ENCODE results near the gene SARDH. TPM values are rescaled to one million over a fixed set of nuclear protein-coding genes. Genes with fewer than 3 reads are reported as not detected.

SARDH gene
- total and polyA plus RNA-seq, 2 of the 13 experiments (the other 11 are each of a cell fraction or from before 2014, with no cell fraction given), result 11.6 to 34.9 TPM

- TF ChIP-seq ZNF740 (CRISPR knock-in tag; IDR thresholded peaks at IDR 0.05) (no peak), ZNF235 (CRISPR knock-in tag; IDR thresholded peaks at IDR 0.05; ENCODE audit: borderline replicate concordance) (no peak), ZEB1 (IDR thresholded peaks at IDR 0.05; ENCODE audit: insufficient replicate concordance, low read depth) (no peak)
These were observed 57.7 kb downstream of the SARDH start (continued) for GRCh38 chr9:133680250-133680975.

- no TSS peak for BruUV-seq (replicated peaks)
- Histone ChIP-seq H3K79me2 (ENCODE audit: insufficient read depth, low read length) (no peaks in the 10 kb centered on the region), H4K20me1 (ENCODE audit: insufficient read depth, low read length) (0 out of 2 replicates have a peak, but pooled peaks cover 2% of the 10 kb centered on the region), H3K27ac (ENCODE audit: extremely low read length, insufficient read depth, low read length) (no peak overlapping the region), H3K4me3 (replicated peaks in 1 of 3; ENCODE audit: insufficient read depth in 1 of 3, low read depth in 2 of 3, low read length in 3 of 3) (no peak overlapping the region), H3K9ac (ENCODE audit: insufficient read depth, low read depth, low read length) (no peak overlapping the region), H3K36me3 (replicated peaks in 1 of 2; ENCODE audit: control insufficient read depth in 1 of 2, insufficient read depth in 2 of 2, low read length in 2 of 2) (peaks cover 0 to 9% of the 10 kb centered on the region in 2 experiments; a peak in 4 of 5 replicates), H3K4me2 (ENCODE audit: low read depth, low read length) (no peak overlapping the region), H3K9me3 (ENCODE audit: low read length) (no peaks in the 10 kb centered on the region), H2AFZ (ENCODE audit: low read length) (no peak overlapping the region), H3K27me3 (ENCODE audit: control insufficient read depth in 1 of 2, insufficient read depth in 2 of 2, low read length in 2 of 2) (no peaks in the 10 kb centered on the region), H3K4me1 (ENCODE audit: insufficient read depth, low read length) (no peaks in the 10 kb centered on the region)
- FAIRE-seq (no peak), DNase-seq (ENCODE audit: low spot score) (no peak), ATAC-seq (no peak)
- CTCF ChIA-PET (ENCODE audit: low intra/inter-chr PET ratio, low total read pairs), result no interaction called here
- 97% methylated on average over 20 of the region's 35 CpGs for WGBS (ENCODE audit: low lambda C conversion rate)
- in situ Hi-C loops (cut with HindIII; ENCODE audit: extremely low pct_ligation_motif_present, low pct_unique_long_range_greater_than_20kb), result no loop called here
- intact Hi-C loops (cut with micrococcal nuclease; ENCODE audit: unreplicated experiment), result no loop called here
- POLR2A ChIA-PET, result no interaction called here
- TF ChIP-seq SRSF9 (IDR thresholded peaks at IDR 0.05; ENCODE audit: borderline replicate concordance, insufficient read depth, low read depth, low read length, poor library complexity, severe bottlenecking) (no peak), ZNF138 (CRISPR knock-in tag; IDR thresholded peaks at IDR 0.05; ENCODE audit: low read depth) (no peak), ZNF629 (CRISPR knock-in tag; conservative IDR thresholded peaks at IDR 0.05) (no peak), SRSF4 (IDR thresholded peaks at IDR 0.05; ENCODE audit: low read depth, low read length, poor library complexity, severe bottlenecking) (no peak), PRDM4 (CRISPR knock-in tag; IDR thresholded peaks at IDR 0.05; ENCODE audit: borderline replicate concordance) (no peak)
- TF ChIP-seq, protein P1, sequence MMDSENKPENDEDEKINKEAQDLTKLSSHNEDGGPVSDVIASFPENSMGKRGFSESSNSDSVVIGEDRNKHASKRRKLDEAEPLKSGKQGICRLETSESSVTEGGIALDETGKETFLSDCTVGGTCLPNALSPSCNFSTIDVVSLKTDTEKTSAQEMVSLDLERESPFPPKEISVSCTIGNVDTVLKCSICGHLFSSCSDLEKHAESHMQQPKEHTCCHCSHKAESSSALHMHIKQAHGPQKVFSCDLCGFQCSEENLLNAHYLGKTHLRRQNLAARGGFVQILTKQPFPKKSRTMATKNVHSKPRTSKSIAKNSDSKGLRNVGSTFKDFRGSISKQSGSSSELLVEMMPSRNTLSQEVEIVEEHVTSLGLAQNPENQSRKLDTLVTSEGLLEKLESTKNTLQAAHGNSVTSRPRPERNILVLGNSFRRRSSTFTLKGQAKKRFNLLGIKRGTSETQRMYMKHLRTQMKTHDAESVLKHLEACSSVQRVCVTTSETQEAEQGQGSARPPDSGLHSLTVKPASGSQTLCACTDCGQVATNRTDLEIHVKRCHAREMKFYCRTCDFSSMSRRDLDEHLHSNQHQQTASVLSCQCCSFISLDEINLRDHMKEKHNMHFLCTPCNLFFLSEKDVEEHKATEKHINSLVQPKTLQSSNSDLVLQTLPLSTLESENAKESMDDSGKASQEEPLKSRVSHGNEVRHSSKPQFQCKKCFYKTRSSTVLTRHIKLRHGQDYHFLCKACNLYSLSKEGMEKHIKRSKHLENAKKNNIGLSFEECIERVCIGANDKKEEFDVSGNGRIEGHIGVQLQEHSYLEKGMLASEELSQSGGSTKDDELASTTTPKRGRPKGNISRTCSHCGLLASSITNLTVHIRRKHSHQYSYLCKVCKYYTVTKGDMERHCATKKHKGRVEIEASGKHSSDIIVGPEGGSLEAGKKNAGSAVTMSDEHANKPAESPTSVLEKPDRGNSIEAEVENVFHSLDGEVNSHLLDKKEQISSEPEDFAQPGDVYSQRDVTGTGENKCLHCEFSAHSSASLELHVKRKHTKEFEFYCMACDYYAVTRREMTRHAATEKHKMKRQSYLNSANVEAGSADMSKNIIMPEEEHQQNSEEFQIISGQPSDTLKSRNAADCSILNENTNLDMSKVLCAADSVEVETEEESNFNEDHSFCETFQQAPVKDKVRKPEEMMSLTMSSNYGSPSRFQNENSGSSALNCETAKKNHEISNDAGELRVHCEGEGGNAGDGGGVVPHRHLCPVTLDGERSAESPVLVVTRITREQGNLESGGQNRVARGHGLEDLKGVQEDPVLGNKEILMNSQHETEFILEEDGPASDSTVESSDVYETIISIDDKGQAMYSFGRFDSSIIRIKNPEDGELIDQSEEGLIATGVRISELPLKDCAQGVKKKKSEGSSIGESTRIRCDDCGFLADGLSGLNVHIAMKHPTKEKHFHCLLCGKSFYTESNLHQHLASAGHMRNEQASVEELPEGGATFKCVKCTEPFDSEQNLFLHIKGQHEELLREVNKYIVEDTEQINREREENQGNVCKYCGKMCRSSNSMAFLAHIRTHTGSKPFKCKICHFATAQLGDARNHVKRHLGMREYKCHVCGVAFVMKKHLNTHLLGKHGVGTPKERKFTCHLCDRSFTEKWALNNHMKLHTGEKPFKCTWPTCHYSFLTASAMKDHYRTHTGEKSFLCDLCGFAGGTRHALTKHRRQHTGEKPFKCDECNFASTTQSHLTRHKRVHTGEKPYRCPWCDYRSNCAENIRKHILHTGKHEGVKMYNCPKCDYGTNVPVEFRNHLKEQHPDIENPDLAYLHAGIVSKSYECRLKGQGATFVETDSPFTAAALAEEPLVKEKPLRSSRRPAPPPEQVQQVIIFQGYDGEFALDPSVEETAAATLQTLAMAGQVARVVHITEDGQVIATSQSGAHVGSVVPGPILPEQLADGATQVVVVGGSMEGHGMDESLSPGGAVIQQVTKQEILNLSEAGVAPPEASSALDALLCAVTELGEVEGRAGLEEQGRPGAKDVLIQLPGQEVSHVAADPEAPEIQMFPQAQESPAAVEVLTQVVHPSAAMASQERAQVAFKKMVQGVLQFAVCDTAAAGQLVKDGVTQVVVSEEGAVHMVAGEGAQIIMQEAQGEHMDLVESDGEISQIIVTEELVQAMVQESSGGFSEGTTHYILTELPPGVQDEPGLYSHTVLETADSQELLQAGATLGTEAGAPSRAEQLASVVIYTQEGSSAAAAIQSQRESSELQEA (CRISPR knock-in tag; IDR thresholded peaks at IDR 0.05; ENCODE audit: not compliant biosample characterization), result no peak
These were observed 58.6 kb downstream of the SARDH start for GRCh38 chr9:133679466-133680061.
